ENCODE data around the gene PNMA5.

- no peak for TF ChIP-seq CTCF (IDR thresholded peaks at IDR 0.05)
- TF ChIP-seq POLR2A (IDR thresholded peaks at IDR 0.05): no peak
These were observed 4.6 kb downstream of the PNMA5 start for GRCh38 chrX:152989292-152989658.
